Mucosa of descending colon (tissue), 3 donors: ENCODE results near the gene HPGD. TPM values are rescaled to one million over a fixed set of nuclear protein-coding genes. Genes with fewer than 3 reads are reported as not detected.
A peak's percentile ranks its signal among the peaks of the same experiment; 100 is the strongest.

Source experiments
- ATAC-seq: fragments of 200-7000 bp; cut with Tn5 transposase; one replicate; pipeline ENCODE4 v1.9.1; 2020; ENCODE audit warnings: mild to moderate bottlenecking, moderate library complexity
- DNase-seq, 3 donors: peaks; one replicate each; pipeline ENCODE4 v3.0.0-alpha.2; 2020
- H3K36me3 ChIP-seq: fragments of 200-600 bp; one replicate; pipeline ENCODE4 v1.8.0; 2021; ENCODE audit warnings: low read depth, mild to moderate bottlenecking
- H3K4me1 ChIP-seq: fragments of 200-600 bp; one replicate; pipeline ENCODE4 v1.8.0; 2021; ENCODE audit warnings: low read depth, mild to moderate bottlenecking
- H3K4me3 ChIP-seq: fragments of 200-600 bp; one replicate; pipeline ENCODE4 v1.8.0; 2021; ENCODE audit warnings: mild to moderate bottlenecking
- H3K9me3 ChIP-seq: fragments of 200-600 bp; one replicate; pipeline ENCODE4 v1.8.0; 2021; ENCODE audit warnings: mild to moderate bottlenecking
- intact Hi-C, 2 donors: fragments of 100-400 bp; cut with DNase I in 1 of 2; cut with micrococcal nuclease in 1 of 2; formaldehyde crosslinking; loops; one replicate each; pipeline versions ENCODE4 v1.11.0 to v1.11.1; 2022; cut with DNase I, micrococcal nuclease
- total RNA-seq, 3 donors: library from RNA; stranded (reverse); fragmentation: NEBNext Ultra II Directional in 2 of 3; extraction: Animal tissue kit (Norgen Biotek cat#: 25700) in 2 of 3; gene quantifications; one replicate each; pipeline versions ENCODE4 v1.2.1 to v1.2.4, GENCODE V29; 2021 to 2023
- TF ChIP-seq, protein P1 (sequence below): fragments of 200-600 bp; IDR thresholded peaks from one replicate; pipeline ENCODE4 v1.8.0; 2022; ENCODE audit warnings: antibody characterized with exemption, mild to moderate bottlenecking
- donor health status: DM: no; HTN: no; CAD: no; lungs with moderate emphysema.
- donor health status: DM: no; HTN: no; CAD: no.
- donor health status: DM: no; HTN: yes; CAD: no.

The HPGD gene
- total RNA-seq, 3 donors from 2014 or later = 177 to 256 (median 237) TPM

DNA sequence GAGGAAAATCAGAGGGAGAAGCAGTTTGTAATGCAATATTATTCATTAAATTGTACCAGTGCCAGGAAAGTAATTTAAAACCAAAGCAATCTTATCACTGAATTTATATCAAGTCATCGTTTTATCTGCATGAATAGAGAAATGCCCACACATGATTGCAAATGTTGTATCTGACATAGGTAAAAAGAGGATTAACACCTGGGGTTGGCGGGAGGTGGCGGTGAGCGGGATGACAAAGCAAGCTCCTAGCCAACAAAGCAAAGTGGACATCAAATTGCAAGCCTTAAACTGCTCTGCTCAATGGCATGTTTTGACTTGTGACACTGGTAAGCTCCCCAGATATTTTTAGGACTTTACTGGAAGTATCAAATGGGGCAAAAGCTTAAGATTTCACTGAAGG is 16.4 kb downstream of the HPGD start:
- ATAC-seq = no peak

DNA sequence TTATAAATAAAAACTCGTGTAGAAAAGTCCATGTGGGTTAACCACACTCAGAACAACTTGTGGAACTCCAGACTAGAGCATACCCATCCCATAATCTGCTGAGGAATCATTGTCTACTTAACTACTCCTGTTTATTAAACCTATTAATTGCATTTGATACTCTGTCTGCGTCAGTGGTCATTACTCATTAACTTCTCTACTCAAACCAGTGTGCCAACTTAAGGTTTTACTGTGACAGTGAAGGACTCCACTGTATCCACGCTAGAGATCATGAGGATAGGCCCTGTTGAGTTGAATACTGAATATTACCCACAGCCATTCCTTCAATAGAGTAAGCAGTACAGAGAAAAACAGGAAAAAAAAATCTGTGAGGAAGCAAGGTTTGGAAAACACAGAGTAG is 17.3 kb downstream of the HPGD start:
- Histone ChIP-seq H3K9me3 (no peaks in the 10 kb centered on the region), H3K4me1 (no peaks in the 10 kb centered on the region), H3K36me3 (no peaks in the 10 kb centered on the region), H3K4me3 (no peak overlapping the region)
- TF ChIP-seq, protein P1, sequence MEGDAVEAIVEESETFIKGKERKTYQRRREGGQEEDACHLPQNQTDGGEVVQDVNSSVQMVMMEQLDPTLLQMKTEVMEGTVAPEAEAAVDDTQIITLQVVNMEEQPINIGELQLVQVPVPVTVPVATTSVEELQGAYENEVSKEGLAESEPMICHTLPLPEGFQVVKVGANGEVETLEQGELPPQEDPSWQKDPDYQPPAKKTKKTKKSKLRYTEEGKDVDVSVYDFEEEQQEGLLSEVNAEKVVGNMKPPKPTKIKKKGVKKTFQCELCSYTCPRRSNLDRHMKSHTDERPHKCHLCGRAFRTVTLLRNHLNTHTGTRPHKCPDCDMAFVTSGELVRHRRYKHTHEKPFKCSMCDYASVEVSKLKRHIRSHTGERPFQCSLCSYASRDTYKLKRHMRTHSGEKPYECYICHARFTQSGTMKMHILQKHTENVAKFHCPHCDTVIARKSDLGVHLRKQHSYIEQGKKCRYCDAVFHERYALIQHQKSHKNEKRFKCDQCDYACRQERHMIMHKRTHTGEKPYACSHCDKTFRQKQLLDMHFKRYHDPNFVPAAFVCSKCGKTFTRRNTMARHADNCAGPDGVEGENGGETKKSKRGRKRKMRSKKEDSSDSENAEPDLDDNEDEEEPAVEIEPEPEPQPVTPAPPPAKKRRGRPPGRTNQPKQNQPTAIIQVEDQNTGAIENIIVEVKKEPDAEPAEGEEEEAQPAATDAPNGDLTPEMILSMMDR = no peak
- intact Hi-C loops = no loop called here
- DNase-seq (no peak), ATAC-seq (no peak)

More for the DNA sequence above, 16.4 kb downstream of the HPGD start:
- Histone ChIP-seq H3K4me3 (no peak overlapping the region), H3K4me1 (no peaks in the 10 kb centered on the region), H3K9me3 (no peaks in the 10 kb centered on the region), H3K36me3 (no peaks in the 10 kb centered on the region)
- intact Hi-C loops = no loop called here
- TF ChIP-seq, protein P1 = no peak
- no peak for DNase-seq

DNA sequence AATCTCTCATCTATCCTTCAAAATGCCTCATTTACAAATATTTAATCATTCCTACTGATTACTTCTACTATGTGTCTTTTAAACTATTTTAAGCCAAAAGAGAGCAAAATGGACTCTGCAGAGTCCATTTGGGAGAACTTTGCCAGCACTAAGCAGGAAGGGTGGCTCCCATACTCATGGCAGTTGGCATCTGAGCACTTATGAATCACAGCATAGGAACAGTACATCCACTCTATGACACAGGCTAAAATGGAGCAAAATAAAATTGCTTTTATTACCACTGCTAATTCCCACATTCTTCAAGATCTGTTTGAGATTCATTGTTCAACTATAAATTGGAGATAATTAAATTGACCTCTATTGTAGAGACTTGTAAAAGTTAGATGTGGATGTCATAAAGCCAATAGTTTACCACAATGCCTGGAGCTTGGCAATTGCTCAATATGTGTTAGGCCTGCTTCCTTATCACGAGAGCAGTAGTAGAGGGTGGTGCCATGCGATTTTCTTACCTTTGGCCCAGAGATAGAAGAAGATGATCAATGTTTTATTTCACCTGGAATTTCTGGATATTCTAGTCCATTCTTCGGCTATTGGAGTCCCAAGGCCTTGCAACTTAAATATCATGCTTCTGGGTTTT is 19.1 kb downstream of the HPGD start:
- no peaks in the 10 kb centered on the region for H3K9me3 ChIP-seq
- H3K4me1 ChIP-seq = peaks cover 8% of the 10 kb centered on the region
- intact Hi-C loops = no loop called here
- peak in 1 of 3 donors; percentile 74 for DNase-seq
- TF ChIP-seq, protein P1 = no peak
- no peaks in the 10 kb centered on the region for H3K36me3 ChIP-seq
- ATAC-seq = peak; percentile 90
- no peak overlapping the region for H3K4me3 ChIP-seq

DNA sequence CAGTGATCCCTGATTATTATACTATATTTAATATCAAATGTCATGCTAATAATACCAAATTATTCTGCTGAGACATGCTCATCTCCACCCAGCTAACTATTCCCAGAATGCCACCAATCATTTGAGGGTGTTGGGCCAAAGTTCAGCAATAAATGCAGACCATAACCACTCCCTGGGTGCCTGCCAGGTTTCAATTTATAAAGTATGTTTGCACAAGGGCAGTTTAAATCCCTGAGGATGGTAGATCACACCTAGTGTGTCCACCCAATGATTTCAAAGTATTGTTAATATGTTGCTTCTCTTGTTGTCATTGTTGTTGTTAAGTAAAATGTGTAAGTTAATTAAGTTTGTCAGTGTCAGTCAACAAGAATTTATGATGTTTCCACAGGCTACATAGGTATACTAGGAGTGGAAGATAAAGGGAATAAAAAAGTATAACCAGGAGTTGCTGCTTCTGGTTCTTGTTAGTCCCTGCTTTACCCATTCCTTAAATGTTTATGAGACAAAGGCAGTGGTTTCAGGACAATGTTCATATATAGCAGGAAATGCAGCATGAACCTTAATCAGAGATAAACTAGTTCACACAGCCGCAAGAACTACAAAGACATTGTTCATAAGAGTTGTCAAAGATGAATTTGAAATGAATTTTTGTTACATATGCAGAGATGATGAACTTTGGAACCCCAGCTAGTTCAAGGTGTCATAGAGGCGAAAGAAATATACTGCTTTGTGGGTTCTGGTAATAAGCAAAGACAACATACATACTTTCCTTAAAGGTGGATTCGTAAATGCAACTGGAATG is 25.5 kb downstream of the HPGD start:
- Histone ChIP-seq H3K4me3 (no peak overlapping the region), H3K4me1 (peaks cover 8% of the 10 kb centered on the region), H3K36me3 (no peaks in the 10 kb centered on the region), H3K9me3 (no peaks in the 10 kb centered on the region)
- intact Hi-C loops = loop anchor here in 1 of 2 donors (2.0 kb wide), 1 partner anchor 26 kb away; the partner anchor contains the start of gene HPGD
- TF ChIP-seq, protein P1 = no peak
- DNase-seq (peak in 2 of 3 donors; percentile 52 to 91), ATAC-seq (peak; percentile 87)

DNA sequence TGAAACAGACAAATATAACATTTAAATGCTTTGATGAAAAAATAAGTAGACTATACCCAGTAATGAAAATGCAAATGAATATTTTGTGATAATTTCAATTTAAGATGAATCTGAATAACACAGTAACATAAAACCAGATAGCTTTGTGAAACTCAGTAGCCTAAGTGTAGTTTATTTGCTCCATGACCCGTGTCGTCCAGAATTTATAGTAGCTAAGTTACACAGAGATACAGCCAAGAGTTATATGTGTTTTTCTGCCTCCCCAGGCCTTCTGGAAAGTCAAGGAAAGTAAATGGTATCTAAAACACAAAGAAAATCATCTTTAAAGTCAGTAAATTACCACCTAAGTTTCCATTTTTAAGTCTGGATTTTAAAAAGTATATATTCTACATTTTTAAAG is 26.7 kb downstream of the HPGD start:
- no peak for DNase-seq
- TF ChIP-seq, protein P1 = no peak
- ATAC-seq = no peak
- Histone ChIP-seq H3K36me3 (no peaks in the 10 kb centered on the region), H3K4me1 (peaks cover 8% of the 10 kb centered on the region), H3K4me3 (no peak overlapping the region), H3K9me3 (no peaks in the 10 kb centered on the region)
- intact Hi-C loops = loop anchor here in 1 of 2 donors (2.0 kb wide), 1 partner anchor 27 kb away; the partner anchor contains the start of gene HPGD
